CD4-positive, alpha-beta T cell treated with Interleukin-1 beta for 1 hour (primary cell): Measurements from ENCODE around the gene CATSPERB.
"Not testable (repeated sequence)": the region's sequence is repeated elsewhere in the genome, so short reads cannot be mapped to it uniquely, and the experiment has no call there.

Source experiments
- DNase-seq, 2 donors: peaks; one replicate each; pipeline ENCODE4 v3.0.0-alpha.2; 2020 to 2022

Gene CATSPERB

GRCh38 chr14:91731986-91732385 lies at the start of gene CATSPERB:
CATSPERB (minus strand) TSS chr14:91732086; CDS start chr14:91729479, 2,607 bp downstream.
- DNase-seq: no peak

- no peak for DNase-seq
Observed at GRCh38 chr14:91780452-91780851, 48.6 kb upstream of the CATSPERB start.

- DNase-seq: no peak
Observed at GRCh38 chr14:91778217-91778616, 46.3 kb upstream of the CATSPERB start.

DNA sequence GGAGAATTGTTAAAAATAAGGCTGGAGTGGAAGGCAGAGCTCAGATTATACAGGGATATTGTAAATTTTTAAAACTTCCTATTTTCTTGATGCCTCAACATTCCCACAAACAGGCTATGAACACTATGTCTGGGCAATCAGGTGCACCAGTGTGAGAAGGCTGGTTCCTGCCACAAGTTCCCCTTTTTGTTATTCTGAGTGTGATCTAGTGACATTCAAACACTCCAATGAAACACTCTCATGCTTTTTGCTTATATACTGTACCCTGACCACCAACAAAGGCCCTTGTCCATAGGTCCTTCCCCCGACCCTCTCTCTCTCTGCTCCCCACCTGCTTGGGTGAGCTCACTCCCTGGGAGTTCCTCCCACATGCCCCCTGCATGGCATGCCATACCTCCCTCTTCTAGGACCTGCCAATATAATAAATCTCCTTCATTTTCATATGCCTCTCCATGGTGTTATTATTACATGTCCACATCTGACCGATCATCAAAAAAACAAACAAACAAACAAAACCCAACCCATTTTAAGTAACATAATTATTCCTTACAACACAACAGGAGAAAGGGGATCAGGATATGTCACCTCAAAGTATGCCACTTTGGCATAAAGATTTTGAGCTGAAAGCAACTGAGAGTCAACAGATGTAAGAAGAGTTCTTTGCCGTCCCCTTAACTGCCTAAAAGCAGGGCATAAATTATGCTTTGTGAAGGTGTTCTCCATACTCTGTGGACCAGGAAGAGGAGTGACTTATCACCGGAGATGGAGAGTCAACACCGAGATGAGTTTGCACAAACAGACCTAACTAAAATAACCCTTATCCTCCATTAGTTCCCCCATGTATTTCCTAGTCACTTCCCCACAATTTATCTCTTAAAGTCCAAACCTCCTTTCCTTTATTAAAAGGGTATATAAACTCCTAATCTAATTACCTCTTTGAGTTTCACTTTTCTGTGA lies 42.5 kb upstream of the CATSPERB start:
- no peak for DNase-seq

GRCh38 chr14:91770185-91770584 lies 38.3 kb upstream of the CATSPERB start:
- DNase-seq: no peak

DNA sequence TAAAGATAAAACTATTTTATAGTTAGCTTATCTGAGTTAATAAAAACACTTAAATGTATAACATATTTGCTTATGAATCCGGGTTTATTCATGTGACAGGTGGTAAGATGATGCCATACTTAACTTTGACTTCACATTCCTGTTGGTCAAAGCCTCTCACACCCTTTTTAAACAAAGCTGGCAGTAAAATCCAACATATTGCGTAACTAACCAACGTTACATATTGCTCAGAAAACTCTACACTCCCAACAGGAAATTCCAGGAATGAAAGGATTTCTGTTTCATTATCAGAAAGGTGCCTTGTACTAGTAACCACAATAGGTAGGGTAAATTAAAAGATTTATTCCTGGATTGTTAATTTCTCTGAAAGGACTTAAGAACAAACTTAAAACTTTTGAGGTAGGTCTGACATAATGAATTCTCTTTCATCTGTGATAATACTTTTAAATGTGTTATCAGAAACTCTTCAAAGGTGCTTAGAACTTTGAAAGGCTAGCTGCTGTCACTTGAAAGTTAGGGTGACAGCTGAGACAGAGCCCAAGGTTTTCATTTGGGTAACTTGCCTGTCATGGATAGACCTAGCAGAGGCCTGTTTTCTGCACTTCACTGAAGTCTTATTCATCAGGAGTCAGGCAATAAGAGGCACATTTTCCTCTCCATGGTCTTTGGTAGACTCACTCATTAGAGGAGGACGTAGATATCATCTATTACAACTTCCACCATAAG lies 23.8 kb upstream of the CATSPERB start:
- no peak for DNase-seq

- DNase-seq: no peak
Observed at GRCh38 chr14:91754819-91755218, 22.9 kb upstream of the CATSPERB start.

GRCh38 chr14:91754185-91754584 lies 22.3 kb upstream of the CATSPERB start:
- no peak for DNase-seq

- no peak for DNase-seq
Observed at GRCh38 chr14:91753501-91754128, 21.7 kb upstream of the CATSPERB start.

DNA sequence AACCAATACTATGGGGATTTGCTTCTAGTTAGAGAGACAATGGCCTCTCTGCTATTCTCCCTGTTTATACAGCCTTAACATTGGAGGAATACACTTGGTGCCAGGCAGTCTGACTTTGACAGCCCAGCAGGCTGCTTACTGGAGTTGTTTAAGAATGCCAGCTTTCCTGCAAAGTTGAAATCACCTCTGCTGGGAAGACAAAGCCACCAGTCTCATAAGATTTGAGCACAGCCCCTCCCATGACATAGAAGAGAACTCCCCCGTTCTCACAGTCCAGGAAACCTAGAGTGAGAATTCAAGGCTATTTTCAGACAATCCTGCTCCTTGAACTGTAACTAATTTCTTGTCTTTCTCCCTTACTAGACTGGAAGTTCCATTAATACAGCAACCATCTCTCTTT lies 21.1 kb upstream of the CATSPERB start:
- no peak for DNase-seq

- no peak for DNase-seq
Observed at GRCh38 chr14:91751719-91752118, 19.8 kb upstream of the CATSPERB start.

GRCh38 chr14:91750634-91751198 lies 18.8 kb upstream of the CATSPERB start:
- DNase-seq: no peak

DNA sequence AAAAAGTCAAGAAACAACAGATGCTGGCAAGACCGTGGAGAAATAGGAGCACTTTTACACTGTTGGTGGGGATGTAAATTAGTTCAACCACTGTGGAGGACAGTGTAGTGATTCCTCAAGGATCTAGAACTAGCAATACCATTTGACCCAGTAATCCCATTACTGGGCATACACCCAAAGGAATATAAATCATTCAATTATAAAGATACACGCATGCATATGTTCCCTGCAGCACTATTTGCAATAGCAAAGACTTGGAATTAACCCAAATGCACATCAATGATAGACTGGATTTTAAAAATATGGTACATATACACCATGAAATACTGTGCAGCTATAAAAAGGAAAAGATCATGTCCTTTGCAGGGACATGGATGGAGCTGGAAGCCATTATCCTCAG lies 18.0 kb upstream of the CATSPERB start:
- no peak for DNase-seq

DNA sequence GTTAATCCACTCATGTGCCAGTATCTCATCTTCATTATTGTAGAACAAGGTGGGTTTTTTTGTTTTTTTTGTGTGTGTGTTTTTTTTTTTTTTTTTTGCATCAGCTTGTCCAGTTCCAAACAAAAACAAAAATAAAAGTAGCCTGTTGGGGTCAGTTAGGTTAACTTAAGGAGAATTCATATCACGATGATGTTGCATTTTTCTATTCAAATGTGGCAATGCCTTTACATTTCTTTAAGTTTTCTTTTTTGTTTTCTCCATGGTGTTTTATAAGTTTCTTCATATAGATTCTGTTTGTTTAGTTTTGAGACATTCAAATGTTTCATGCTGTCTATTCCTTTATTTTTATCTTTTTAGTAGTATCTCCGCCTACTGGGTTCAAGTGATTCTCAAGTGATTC lies 16.2 kb upstream of the CATSPERB start:
- no peak for DNase-seq

DNA sequence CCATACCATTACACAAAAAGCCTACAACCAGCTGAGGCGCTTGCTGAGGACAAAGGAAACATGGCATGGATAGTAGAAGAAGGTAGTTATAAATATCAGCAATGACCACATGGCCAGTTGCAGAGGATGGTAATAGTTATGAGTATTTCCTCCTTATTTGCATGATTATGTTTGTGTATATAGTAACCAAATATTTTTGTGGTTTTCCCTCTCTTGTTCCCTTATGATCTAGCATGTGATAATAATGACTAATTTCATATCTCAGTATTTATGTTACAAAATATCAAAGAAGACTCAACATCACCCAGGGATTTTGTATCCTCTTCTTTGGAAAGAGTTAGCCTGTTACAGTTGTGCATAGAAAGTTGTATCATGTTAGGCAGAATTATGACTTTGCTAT lies 13.5 kb upstream of the CATSPERB start:
- DNase-seq: no peak

DNA sequence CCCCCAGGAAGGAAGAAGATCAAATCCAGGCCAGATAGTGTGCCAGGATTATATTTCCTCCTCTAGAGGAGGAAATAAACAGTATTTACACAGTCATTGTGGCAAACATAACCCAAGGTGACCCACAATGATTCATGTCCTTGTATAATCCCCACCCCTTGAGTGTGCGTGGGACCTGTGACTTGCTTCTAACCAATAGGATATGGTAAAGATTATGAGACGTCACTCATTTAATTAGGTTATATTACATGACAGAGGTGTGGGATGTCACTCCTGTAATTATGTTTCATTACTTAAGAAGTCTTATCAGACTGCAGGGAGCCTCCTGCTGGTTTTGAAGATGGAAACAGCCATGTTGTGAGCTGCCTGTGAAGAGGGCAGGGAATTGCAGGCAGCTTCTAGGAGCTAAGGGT lies 12.2 kb upstream of the CATSPERB start:
- DNase-seq: no peak

- DNase-seq: no peak
Observed at GRCh38 chr14:91743305-91743653, 11.4 kb upstream of the CATSPERB start.

- DNase-seq: no peak
Observed at GRCh38 chr14:91742621-91743304, 10.9 kb upstream of the CATSPERB start.

DNA sequence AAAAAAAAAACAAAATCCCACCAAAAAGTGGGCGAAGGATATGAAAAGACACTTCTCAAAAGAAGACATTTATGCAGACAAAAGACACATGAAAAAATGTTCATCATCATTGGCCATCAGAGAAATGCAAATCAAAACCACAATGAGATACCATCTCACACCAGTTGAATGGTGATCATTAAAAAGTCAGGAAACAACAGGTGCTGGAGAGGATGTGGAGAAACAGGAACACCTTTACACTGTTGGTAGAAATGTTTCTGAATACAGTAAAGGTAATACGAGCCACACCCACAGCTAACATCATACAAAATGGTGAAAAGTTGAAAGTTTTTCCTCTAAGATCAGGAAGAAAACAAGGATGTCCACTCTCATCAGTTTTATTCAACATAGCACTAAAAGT lies 8.0 kb upstream of the CATSPERB start:
- DNase-seq: not testable (repeated sequence)

DNA sequence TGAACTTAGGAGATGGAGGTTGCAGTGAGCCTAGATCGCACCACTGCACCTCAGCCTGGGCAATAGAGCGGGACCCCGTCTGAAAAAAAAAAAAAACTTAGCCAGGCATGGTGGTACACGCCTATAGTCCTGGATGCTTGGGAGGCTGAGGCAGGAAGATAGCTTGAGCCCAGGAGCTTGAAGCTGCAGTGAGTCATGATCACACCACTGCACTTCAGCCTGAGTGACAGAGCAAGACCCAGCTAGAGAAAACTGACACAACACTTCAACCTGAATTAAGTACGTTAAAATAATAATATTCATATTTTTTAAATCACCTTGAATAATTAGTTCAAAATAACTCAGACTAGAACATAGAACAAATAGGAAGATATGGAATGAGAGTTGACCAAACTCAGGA lies 5.7 kb upstream of the CATSPERB start:
- no peak for DNase-seq

DNA sequence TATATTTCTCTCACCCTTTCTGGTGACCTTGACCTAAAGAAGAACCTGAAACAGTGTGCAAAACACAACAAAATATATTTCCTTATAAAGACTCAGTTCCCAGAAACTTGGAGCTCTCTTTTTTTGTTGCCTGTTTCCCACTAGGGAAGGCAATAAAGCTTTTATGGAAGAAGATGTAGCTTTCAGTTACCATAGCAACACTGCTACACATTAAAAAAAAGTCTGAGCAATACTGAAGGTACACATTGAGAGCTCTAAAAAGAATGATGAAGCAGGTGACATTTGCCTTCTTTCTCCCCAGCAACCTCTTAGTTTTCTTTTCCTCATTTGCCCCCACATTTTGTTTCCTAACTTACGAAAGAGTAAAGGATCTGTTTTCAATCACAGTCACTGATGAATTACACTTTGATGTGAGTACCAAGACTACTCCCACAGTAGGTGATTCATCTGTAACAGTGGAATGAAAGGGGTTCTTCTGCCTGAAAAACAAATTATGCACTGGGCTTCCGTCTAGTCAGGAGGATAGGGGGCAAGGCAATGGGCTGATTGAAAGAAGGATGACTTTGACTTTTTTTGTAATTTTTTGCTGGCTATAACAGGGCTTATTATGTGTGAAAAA lies 1.1 kb upstream of the CATSPERB start:
- no peak for DNase-seq

DNA sequence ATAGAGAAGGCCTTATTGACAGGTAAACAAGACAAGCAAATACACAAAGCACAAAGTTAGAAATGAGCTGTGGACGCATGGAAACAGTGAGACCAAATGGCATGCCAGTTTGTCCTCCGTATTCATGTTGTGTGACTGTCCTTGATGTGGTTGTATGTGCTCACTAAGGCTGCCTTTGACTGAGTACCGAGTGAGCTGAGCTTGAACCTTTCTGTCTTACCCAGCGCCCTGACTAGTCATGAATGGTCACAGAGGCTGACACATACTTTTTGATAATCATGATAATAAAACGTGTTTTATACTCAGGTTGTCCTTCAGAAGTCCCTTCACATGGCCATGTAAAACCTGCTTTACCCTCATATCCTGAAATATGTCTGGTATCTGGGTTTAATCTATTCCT lies 553 bp upstream of the CATSPERB start:
- DNase-seq: no peak
